H9 (cell line): Measurements from ENCODE around the gene DTWD2. TPM values are rescaled to one million over a fixed set of nuclear protein-coding genes. Genes with fewer than 3 reads are reported as not detected.

Source experiments
- DNase-seq: peaks from one replicate; pipeline ENCODE4 v3.0.0-alpha.2; 2017
- H2AFZ ChIP-seq: one replicate; pipeline ENCODE4 v1.6.1; 2013; ENCODE audit warnings: mild to moderate bottlenecking, low read length, control low read depth, moderate library complexity
- H2AK5ac ChIP-seq: 2 replicates; pipeline ENCODE4 v1.6.1; 2013; ENCODE audit warnings: low read length, control low read depth, mixed read lengths; ENCODE audit not compliant: insufficient read length
- H2BK120ac ChIP-seq: one replicate; pipeline ENCODE4 v1.6.1; 2013; ENCODE audit warnings: low read depth, mild to moderate bottlenecking, low read length, control low read depth, inconsistent platforms; ENCODE audit not compliant: poor library complexity, severe bottlenecking
- H2BK12ac ChIP-seq: 2 replicates; pipeline ENCODE4 v1.6.1; 2013; ENCODE audit warnings: low read length, control low read depth, mixed read lengths, low read depth; ENCODE audit not compliant: insufficient read length
- H2BK15ac ChIP-seq: 2 replicates; pipeline ENCODE4 v1.6.1; 2013; ENCODE audit warnings: low read depth, low read length, control low read depth
- H2BK20ac ChIP-seq: one replicate; pipeline ENCODE4 v1.6.1; 2013; ENCODE audit warnings: low read depth, mild to moderate bottlenecking, low read length, control low read depth, inconsistent platforms; ENCODE audit not compliant: poor library complexity, severe bottlenecking
- H2BK5ac ChIP-seq: 2 replicates; pipeline ENCODE4 v1.6.1; 2013; ENCODE audit warnings: low read length, control low read depth, mixed read lengths; ENCODE audit not compliant: insufficient read length
- H3K14ac ChIP-seq: 2 replicates; pipeline ENCODE4 v1.6.1; 2013; ENCODE audit warnings: low read length, control low read depth; ENCODE audit not compliant: insufficient read depth
- H3K18ac ChIP-seq: 2 replicates; pipeline ENCODE4 v1.6.1; 2013; ENCODE audit warnings: low read depth, mild to moderate bottlenecking, mixed read lengths, low read length, control low read depth; ENCODE audit not compliant: insufficient read length
- H3K23ac ChIP-seq: 2 replicates; pipeline ENCODE4 v1.6.1; 2013; ENCODE audit warnings: low read length, control low read depth, mixed read lengths, low read depth; ENCODE audit not compliant: insufficient read length
- H3K23me2 ChIP-seq: 2 replicates; pipeline ENCODE4 v1.6.1; 2013; ENCODE audit warnings: low read depth, mild to moderate bottlenecking, mixed read lengths, low read length, control low read depth; ENCODE audit not compliant: insufficient read length, poor library complexity, severe bottlenecking
- H3K27ac ChIP-seq: 2 replicates; pipeline ENCODE4 v1.5.1; 2013; ENCODE audit warnings: low read length, control low read depth, mixed read lengths, low read depth; ENCODE audit not compliant: insufficient read length
- H3K27me3 ChIP-seq: 2 replicates; pipeline ENCODE4 v1.6.1; 2013; ENCODE audit warnings: low read length, control low read depth, inconsistent platforms; ENCODE audit not compliant: insufficient read depth
- H3K4ac ChIP-seq: 2 replicates; pipeline ENCODE4 v1.6.1; 2013; ENCODE audit warnings: low read depth, mild to moderate bottlenecking, control low read depth, inconsistent platforms, low read length, moderate library complexity
- H3K4me1 ChIP-seq: 2 replicates; pipeline ENCODE4 v1.6.1; 2013; ENCODE audit warnings: low read length, control low read depth, inconsistent platforms; ENCODE audit not compliant: insufficient read depth
- H3K4me2 ChIP-seq: 2 replicates; pipeline ENCODE4 v1.6.1; 2013; ENCODE audit warnings: low read length, control low read depth, mixed read lengths; ENCODE audit not compliant: insufficient read length, insufficient read depth
- H3K56ac ChIP-seq: 2 replicates; pipeline ENCODE4 v1.6.1; 2013; ENCODE audit warnings: low read depth, mild to moderate bottlenecking, mixed read lengths, low read length, control low read depth; ENCODE audit not compliant: insufficient read length
- H3K79me1 ChIP-seq: 2 replicates; pipeline ENCODE4 v1.6.1; 2013; ENCODE audit warnings: low read depth, mild to moderate bottlenecking, moderate library complexity, low read length, control low read depth, inconsistent platforms; ENCODE audit not compliant: insufficient read depth, poor library complexity, severe bottlenecking
- H3K79me2 ChIP-seq: 2 replicates; pipeline ENCODE4 v1.6.1; 2013; ENCODE audit warnings: low read length, control low read depth, inconsistent platforms; ENCODE audit not compliant: insufficient read depth
- H3K9ac ChIP-seq: 2 replicates; pipeline ENCODE4 v1.6.1; 2013; ENCODE audit warnings: low read length, control low read depth, mixed read lengths; ENCODE audit not compliant: insufficient read length; ENCODE audit errors: extremely low read depth
- H3K9me3 ChIP-seq: one replicate; pipeline ENCODE4 v1.6.1; 2013; ENCODE audit warnings: low read depth, low read length, inconsistent platforms; ENCODE audit not compliant: control insufficient read depth
- H3T11ph ChIP-seq: one replicate; pipeline ENCODE4 v1.6.1; 2013; ENCODE audit warnings: mild to moderate bottlenecking, low read length, control low read depth, inconsistent platforms
- H4K20me1 ChIP-seq: one replicate; pipeline ENCODE4 v1.6.1; 2013; ENCODE audit not compliant: control insufficient read depth, insufficient read length, insufficient read depth
- H4K5ac ChIP-seq: 2 replicates; pipeline ENCODE4 v1.6.1; 2013; ENCODE audit warnings: low read depth, mild to moderate bottlenecking, mixed read lengths, low read length, control low read depth; ENCODE audit not compliant: insufficient read length
- H4K8ac ChIP-seq: replicated peaks from 2 replicates; pipeline ENCODE4 v1.6.1; 2013; ENCODE audit warnings: low read length, control low read depth, mixed read lengths, low read depth; ENCODE audit not compliant: insufficient read length
- H4K91ac ChIP-seq: 2 replicates; pipeline ENCODE4 v1.6.1; 2013; ENCODE audit warnings: low read depth, mild to moderate bottlenecking, moderate library complexity, mixed read lengths, low read length, control low read depth; ENCODE audit not compliant: insufficient read length
- H3K27ac Mint-ChIP-seq, 3 experiments: 2 replicates in 2 of 3; 3 replicates in 1 of 3; pipeline ENCODE4 v1.8.0; 2020 to 2021; ENCODE audit warnings: mixed read lengths in 3 of 3, mild to moderate bottlenecking in 1 of 3, moderate library complexity in 1 of 3
- H3K27me3 Mint-ChIP-seq: 2 replicates; pipeline ENCODE4 v1.8.0; 2021; ENCODE audit warnings: low read depth, mild to moderate bottlenecking, moderate library complexity, mixed read lengths
- H3K36me3 Mint-ChIP-seq, 3 experiments: 2 replicates in 2 of 3; 3 replicates in 1 of 3; pipeline ENCODE4 v1.8.0; 2020 to 2021; ENCODE audit warnings: low read depth in 3 of 3, mixed read lengths in 3 of 3; ENCODE audit not compliant: insufficient read depth in 1 of 3
- H3K4me1 Mint-ChIP-seq, 2 experiments: 2 replicates each; pipeline ENCODE4 v1.8.0; 2020; ENCODE audit warnings: mixed read lengths in 2 of 2
- H3K4me3 Mint-ChIP-seq, 2 experiments: 2 replicates in 1 of 2; 3 replicates in 1 of 2; pipeline ENCODE4 v1.8.0; 2020 to 2021; ENCODE audit warnings: mild to moderate bottlenecking in 2 of 2, mixed read lengths in 2 of 2, moderate library complexity in 1 of 2
- H3K9me3 Mint-ChIP-seq, 2 experiments: 2 replicates in 1 of 2; 3 replicates in 1 of 2; pipeline ENCODE4 v1.8.0; 2020; ENCODE audit warnings: mild to moderate bottlenecking in 2 of 2, mixed read lengths in 2 of 2, moderate library complexity in 1 of 2
- WGBS: extraction: QIAGEN DNeasy Blood & Tissue Kit; methylation state at CpG from one replicate; pipeline ENCODE4 v1.1.7; 2013; ENCODE audit warnings: missing lambda C conversion rate, low lambda C conversion rate, mixed read lengths; ENCODE audit not compliant: insufficient read length; ENCODE audit errors: extremely low coverage; 5-methylcytosine and 5-hydroxymethylcytosine counted together
- total RNA-seq: library from RNA; stranded (reverse); gene quantifications from 2 replicates; pipeline ENCODE4 v1.2.1, GENCODE V29; 2021
- TF ChIP-seq, protein P1 (sequence below): fragments of 200-600 bp; sonication (generic); conservative IDR thresholded peaks from 3 replicates; pipeline ENCODE4 v1.8.0; 2021; ENCODE audit warnings: antibody characterized with exemption, mild to moderate bottlenecking

The DTWD2 gene
- total RNA-seq, 1 experiment from 2014 or later: 10.8 TPM

DNA sequence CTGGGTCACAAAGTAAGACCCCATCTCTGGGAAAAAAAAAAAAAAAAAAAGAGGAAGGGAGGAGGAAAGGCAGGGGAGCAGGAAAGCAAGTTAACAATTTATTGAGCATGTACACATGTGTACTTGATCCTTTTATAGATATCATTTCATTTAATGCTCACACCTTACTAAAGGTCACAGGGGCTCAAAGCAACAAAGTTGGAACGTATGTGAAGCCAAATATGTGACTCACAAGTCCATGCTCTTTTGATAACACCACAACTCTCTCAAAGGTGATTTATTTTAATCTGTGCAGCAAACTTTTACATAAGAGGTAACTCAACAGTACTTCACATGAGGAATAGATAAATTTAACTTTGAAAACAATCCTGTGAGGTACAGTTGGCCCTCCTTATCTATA, 34.4 kb upstream of the DTWD2 start:
- Mint-ChIP-seq H3K27me3 (no peaks in the 10 kb centered on the region; the same call in 1 of the 2 replicates), H3K9me3 (peaks cover 3 to 11% of the 10 kb centered on the region in 2 experiments; a peak in 4 of 5 replicates), H3K36me3 (peaks cover 0 to 7% (median 4%) of the 10 kb centered on the region in 3 experiments; a peak in 4 of 7 replicates), H3K4me3 (no peak overlapping the region), H3K4me1 (peaks cover 4 to 6% of the 10 kb centered on the region in 2 experiments), H3K27ac (no peak overlapping the region)
- H3K79me1 ChIP-seq: no peaks in the 10 kb centered on the region
- H4K20me1 ChIP-seq: no peaks in the 10 kb centered on the region
- H2AK5ac ChIP-seq: no peak overlapping the region
- no peak overlapping the region for H2BK12ac ChIP-seq
- H3K56ac ChIP-seq: no peak overlapping the region
- no peak for DNase-seq
- H4K5ac ChIP-seq: no peak overlapping the region
- no peaks in the 10 kb centered on the region for H3K4me1 ChIP-seq
- H2BK120ac ChIP-seq: no peak overlapping the region
- no CpG with 5 or more reads among the region's 1 CpG for WGBS
- H3K23me2 ChIP-seq: no peaks in the 10 kb centered on the region
- H2AFZ ChIP-seq: no peak overlapping the region
- no peaks in the 10 kb centered on the region for H3K9me3 ChIP-seq
- no peak overlapping the region for H3K9ac ChIP-seq
- H3K4ac ChIP-seq: no peak overlapping the region
- no peak overlapping the region for H2BK15ac ChIP-seq
- no peak overlapping the region for H4K91ac ChIP-seq
- TF ChIP-seq, protein P1, sequence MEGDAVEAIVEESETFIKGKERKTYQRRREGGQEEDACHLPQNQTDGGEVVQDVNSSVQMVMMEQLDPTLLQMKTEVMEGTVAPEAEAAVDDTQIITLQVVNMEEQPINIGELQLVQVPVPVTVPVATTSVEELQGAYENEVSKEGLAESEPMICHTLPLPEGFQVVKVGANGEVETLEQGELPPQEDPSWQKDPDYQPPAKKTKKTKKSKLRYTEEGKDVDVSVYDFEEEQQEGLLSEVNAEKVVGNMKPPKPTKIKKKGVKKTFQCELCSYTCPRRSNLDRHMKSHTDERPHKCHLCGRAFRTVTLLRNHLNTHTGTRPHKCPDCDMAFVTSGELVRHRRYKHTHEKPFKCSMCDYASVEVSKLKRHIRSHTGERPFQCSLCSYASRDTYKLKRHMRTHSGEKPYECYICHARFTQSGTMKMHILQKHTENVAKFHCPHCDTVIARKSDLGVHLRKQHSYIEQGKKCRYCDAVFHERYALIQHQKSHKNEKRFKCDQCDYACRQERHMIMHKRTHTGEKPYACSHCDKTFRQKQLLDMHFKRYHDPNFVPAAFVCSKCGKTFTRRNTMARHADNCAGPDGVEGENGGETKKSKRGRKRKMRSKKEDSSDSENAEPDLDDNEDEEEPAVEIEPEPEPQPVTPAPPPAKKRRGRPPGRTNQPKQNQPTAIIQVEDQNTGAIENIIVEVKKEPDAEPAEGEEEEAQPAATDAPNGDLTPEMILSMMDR: no peak
- no peaks in the 10 kb centered on the region for H3K79me2 ChIP-seq
- H3T11ph ChIP-seq: no peak overlapping the region
- H3K4me2 ChIP-seq: no peak overlapping the region
- H3K18ac ChIP-seq: no peak overlapping the region
- H2BK20ac ChIP-seq: no peak overlapping the region
- H3K27me3 ChIP-seq: no peaks in the 10 kb centered on the region
- no peak overlapping the region for H2BK5ac ChIP-seq
- no peak overlapping the region for H3K23ac ChIP-seq
- no peak overlapping the region for H4K8ac ChIP-seq
- H3K27ac ChIP-seq: no peak overlapping the region
- H3K14ac ChIP-seq: no peak overlapping the region
